NCI-H1436 treated with DMSO at 0.1 percent for 48 hours (cell line): ENCODE data around the gene RERE.

Experiments
- DNase-seq: peaks from one replicate; lab custom pipeline; 2025; lab: John Stamatoyannopoulos, UW

RERE gene

DNA sequence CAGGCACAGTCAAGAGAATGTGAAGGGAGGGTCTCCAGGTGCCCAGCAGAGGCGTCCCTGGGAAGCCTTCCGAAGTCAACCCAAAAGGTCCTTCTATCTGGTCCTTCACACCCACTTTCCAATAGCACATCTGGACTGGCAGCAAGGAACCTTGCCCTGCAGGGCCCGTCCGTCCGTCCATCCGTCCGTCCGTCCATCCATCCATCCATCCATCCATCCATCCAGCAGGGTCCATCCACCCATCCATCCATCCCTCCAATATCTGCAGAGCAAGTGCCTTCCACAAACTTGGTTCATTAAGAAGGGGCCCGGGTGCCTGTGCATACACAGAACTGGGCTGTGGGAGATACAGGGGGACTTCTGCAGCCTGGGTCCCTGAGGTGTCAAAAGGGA is 468.0 kb downstream of the RERE start:
- DNase-seq = no peak

DNA sequence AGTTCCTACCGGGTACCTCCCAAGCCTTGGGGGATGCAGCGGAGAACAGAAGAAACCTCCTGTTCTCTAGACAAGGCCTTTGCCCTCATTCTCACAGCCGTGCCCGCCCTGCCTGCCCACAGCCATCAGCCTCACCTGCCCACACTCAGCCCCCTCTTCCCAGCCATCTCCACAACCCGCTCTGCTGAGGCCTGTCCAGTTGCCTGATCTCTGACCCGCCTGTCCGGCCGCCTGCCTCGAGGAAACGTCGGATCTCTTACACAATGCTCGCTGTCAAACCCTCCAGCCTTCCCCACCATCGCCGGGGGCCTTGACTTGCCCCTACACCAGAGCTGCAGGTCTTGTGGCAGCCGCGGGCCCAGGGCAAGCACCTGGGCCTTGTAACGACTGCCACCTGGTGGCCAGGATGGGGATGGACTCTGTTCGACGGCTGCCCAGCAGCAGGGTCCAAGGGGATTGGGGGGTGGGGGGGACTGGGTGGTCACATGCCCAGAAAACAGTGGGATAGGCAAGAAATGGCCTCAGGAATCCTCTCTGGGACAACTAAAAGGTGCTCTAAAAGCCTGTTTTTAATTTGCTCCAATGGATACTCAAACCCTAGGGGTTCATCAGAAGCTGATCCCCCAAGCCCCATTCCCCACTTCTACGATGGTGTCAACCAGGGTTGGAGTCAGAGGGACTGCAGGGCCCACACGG is 468.5 kb downstream of the RERE start:
- DNase-seq = peak; percentile 3

DNA sequence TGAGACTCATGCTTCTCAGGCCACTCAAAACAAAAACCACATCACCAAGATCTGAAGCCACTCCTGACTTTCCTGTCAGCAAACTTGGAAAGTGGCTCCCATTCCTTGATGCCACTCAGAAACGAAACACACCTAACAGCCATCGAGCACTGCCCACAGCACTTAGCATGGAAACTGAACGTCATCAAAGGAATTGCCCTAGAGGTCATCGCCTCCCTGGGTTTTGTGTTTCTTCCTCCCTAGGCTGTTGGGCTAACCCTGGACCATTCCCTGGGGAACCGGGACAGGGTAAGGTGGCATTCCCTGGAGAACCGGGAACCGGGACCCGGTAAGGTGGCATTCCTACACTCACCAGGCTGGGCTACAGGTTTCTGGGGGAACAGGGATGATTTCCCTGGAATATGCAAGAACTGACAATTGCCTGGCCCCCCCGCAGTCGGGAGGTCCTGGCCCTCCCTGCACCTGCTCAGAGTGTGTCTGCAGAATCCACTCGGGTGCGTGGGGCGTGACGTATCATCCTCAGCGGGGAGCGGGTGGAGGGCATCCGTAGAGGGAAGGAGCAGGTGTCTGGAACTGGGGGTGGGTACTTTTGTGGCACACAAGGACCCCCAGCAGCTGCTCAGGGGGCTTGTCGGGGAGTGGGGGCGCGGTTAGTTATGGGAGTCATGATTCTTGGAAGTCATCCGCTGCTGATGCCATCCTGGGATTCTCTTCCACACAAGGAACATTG is 469.2 kb downstream of the RERE start:
- no peak for DNase-seq

DNA sequence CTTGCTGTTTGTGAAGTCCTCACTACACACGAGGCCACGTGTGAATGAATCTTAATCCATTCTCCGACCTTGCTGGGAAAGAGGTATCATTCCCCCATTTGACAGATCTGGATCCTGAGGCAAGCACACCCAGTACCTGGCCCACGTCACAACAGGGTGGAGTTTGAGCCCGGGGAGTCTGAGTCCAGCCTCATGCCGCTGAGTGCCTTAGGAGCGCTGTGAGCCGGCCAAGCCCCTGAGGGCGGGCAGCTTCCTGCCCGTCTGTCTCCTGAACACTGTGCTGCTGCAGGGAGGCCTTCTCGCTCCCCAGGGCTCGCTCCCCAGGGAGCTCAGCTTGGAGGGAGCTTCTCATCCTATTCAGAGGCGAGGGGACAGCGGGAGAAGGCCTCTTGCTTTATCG is 469.8 kb downstream of the RERE start:
- DNase-seq = no peak

DNA sequence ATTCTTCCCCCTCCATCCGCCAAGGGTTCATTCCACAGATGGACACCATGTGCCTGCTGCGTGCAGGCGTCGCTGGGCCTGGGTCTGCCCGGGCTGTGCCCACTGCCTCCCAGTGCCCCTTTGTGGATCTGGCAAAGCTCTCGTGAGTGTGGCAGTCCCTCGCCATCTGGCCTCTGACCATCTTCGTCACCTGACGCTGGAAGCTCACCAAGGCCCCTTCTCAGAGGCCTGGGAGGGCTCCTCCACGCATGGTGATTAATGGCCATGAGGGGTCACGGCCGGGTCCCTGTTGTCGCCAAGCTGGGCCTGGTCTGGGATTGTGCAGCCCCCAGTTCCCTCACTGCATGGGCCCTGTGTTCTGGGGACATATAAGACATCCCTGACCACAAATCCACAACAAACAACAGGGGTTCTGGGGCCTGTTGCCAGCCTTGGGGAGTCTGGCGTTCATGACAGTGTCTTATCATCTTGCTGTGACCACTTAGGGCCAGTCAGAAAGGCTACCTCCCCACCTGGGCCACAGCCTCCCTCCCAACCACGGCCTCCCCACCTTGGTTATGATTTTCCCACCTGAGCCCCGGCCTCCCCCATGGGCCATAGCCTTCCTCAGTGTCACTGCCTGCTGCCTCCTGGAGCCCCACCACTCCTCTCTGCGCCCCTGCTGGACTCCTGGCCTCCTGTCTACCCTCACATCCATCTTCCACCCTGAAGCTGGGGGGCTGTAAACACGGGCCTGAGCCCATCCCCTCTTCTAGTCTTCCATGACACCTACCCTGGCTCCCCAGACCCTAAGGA is 471.6 kb downstream of the RERE start:
- DNase-seq = no peak

DNA sequence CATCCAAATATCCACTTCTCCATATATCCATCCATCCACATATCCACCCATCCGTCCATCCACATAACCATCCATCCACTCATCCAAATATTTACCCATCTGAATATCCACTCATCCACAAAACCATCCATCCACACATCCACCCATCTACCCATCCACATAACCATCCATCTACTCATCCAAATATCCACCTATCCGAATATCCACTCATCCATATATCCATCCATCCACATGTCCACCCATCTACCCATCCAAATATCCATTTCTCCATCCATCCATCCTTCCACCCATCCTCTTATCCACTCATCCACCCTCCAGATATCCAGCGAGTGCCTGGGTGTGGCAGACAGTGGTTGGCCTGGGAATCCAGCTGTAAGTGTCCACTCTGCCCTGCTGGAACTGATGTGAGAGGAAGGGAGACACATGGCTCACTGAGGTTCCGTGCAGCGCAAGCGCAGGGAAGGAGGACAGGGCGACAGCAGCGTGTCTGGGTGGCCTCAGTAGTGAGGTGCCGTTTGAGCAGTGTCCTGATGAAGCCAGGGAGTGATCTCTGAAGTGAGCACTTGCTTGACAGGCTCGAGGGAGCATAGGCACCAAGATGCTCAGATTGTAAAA is 472.4 kb downstream of the RERE start:
- DNase-seq = no peak

- no peak for DNase-seq
These were observed 473.9 kb downstream of the RERE start for GRCh38 chr1:8343464-8344001.

DNA sequence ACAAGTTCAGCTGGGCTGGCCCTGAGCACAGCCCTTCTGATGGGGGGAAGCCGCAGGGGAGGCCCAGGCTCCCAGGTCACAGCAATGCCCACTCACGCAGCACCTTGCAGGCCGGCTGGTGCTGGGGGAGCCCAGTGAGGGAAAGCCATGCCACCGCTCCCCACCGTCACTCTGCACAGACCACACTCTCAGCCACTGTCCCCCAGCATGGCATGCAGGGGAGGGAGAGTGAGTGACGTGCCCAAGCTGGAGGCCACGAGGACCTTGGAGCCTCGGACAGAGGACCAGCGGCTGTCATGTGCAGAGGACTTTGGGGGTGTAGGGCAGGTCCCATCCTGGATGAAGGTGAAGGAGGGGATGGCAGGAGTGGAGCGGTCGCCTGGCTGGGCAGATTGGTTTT is 474.4 kb downstream of the RERE start:
- DNase-seq = no peak

DNA sequence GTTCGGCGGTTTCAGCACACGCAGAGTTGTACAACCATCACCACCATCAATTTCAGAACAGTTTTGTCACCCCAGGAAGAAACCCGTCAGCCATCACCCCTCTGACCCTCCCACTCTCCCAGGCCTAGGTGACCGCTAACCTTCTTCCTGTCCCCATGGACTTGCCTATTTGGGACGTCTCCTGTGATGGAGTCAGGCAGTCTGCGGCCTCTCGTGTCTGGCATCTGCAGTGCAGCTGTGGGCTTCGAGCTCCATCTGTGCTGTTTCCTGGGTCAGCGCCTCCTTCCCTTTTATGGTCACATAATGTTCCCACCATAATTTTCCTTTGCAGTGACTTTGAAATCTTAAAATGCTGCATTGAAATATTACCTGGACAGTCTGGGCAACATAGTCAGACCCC is 475.1 kb downstream of the RERE start:
- DNase-seq = no peak

- no peak for DNase-seq
These were observed 477.0 kb downstream of the RERE start for GRCh38 chr1:8340448-8340847.

- DNase-seq = no peak
These were observed 478.2 kb downstream of the RERE start for GRCh38 chr1:8339203-8339600.

DNA sequence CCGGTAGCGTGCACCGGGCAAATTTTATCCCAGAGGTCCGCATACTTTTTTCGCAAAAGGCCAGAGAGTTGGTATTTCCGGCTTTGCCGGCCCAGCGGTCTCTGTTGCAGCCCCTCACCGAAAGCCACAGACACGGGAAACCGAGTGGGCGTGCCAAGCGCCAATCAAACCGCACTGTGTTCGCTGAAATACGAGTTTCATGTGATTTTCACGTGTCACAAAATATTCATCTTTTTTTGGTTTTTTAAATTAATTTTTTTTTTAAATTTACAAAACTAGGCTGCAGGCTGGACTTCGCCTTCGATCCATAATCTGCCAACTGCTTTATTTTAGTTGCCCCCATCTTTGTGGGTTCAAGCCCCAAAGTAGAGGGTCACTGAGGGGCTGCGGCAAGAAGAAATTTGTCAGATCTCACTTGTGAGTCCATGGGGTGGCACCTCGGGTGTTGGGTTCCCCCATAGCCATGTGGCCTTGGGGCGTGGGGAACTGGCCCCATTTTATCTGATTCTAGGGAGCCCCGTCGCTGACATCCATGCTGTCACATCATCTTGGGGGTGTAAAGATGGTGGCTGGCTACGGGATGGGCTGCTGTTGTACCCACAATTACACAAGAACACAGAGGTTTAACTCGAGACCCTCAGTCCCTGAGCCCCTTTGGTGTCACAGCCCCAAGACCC is 478.8 kb downstream of the RERE start:
- DNase-seq = no peak

GRCh38 chr1:8337776-8338525 is 479.5 kb downstream of the RERE start:
- DNase-seq = no peak

DNA sequence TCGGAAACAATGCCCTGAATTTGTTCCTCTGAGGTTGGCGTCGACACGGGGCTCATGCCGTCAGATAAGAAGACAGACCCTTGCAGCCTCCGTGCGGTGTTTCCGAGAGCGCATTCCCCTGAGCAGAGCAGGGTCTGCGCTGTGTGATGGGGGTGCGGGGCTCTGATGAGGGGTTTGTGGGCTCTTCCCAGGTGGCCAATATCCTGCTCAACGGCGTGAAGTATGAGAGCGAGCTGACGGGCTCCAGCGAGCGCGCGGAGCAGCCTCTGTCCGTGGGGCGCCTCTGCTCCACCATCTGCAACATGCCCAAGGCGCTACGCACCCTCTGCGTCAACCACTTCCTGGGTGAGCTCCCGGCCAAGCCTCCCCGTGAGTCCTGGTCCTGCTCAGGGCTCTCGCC is 482.2 kb downstream of the RERE start:
- DNase-seq = no peak

- no peak for DNase-seq
These were observed 483.2 kb downstream of the RERE start for GRCh38 chr1:8334106-8334851.

GRCh38 chr1:8333246-8333987 is 484.0 kb downstream of the RERE start:
- DNase-seq = no peak

DNA sequence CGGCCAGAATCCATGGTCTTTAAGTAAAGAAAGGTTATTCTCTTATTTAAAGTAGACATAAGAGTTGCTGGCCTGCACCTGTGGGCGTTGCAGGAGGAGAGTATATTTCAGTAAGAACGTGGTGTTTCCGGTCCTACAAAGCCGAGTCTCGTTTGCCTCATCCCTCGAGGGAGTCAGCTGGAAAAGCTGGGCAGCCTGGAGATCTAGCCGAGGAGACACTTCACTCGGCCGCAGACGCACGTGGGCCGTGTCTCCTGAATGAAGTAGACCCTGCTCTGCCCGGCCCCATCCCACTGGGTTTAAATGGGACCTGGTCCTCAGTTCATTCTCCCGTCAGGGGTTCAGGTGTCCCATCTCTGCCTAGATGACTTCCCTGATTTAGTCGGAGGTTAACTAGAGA is 484.6 kb downstream of the RERE start:
- no peak for DNase-seq

DNA sequence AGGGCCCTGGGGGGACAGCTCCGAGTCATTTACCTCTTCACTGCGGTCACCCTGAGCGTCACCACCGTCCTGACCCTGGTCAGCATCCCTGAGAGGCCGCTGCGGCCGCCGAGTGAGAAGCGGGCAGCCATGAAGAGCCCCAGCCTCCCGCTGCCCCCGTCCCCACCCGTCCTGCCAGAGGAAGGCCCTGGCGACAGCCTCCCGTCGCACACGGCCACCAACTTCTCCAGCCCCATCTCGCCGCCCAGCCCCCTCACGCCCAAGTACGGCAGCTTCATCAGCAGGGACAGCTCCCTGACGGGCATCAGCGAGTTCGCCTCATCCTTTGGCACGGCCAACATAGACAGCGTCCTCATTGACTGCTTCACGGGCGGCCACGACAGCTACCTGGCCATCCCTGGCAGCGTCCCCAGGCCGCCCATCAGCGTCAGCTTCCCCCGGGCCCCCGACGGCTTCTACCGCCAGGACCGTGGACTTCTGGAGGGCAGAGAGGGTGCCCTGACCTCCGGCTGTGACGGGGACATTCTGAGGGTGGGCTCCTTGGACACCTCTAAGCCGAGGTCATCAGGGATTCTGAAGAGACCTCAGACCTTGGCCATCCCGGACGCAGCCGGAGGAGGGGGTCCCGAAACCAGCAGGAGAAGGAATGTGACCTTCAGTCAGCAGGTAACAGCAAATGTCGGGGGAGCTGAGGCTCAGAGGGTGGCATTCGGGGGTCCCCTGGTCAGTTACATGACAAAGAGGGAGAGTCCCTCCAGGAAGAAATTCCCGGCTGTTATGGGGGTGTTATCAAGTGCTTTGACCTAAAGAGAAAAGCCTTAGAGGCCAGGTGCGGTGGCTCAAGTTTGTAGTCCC is 486.9 kb downstream of the RERE start:
- no peak for DNase-seq

DNA sequence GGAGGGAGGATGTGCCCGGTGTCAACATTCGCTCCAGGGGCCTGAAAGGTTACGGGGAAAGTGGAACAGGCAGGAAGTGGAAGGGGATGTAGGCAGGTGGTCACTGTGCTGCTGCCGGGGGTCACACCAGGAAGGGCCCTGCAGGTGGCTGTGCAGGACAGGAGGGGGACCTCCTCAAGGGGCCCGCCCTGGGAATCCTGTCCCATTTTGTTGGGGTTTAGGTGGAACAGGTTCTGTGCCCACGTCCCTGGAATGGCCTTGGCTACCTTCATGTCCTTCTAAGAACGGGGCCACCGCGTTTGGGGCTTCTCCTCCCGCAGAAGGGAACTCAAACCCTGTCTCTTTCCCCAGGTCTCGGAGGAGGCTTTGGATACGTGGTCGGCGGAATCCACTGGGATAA is 487.6 kb downstream of the RERE start:
- no peak for DNase-seq
